Measurements from ENCODE around the gene IL21R. TPM values are rescaled to one million over a fixed set of nuclear protein-coding genes. Genes with fewer than 3 reads are reported as not detected.

The IL21R gene
- total and polyA plus RNA-seq, 10 of the 15 experiments (the other 5 are each of a cell fraction or from before 2014, with no cell fraction given), result 5.3 to 138 (median 82.5) TPM

DNA sequence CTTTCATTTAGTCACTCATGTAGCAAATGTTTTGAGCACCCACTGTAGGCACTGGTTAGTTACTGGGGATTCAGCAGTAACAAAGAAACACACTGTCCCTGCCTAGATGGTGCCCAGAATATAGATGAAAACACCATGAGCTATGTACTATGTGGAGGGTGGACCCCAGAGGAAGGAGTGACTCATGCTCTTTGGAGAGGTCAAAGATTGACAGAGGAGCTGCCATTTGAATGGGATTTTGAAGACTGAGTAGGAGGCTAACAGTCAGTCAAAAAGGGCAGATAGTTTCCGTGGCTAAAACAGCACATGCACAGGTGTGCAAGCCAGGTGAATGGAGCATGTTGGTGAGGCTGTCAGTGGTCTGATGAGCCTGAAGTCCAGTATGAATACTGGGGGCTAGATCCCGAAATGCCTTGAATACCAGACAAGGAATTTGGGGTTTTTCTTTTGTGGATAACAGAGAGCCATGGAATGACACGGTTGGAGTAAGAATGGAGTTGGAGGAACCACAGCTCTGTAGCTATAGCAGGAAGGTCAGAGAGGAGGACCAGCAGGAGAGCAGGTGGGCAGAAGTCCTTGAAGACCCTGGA lies 6.1 kb downstream of the IL21R start (continued):
- TF ChIP-seq ZBTB4 (CRISPR knock-in tag; IDR thresholded peaks at IDR 0.05) (no peak), ZNF384 (IDR thresholded peaks at IDR 0.05; ENCODE audit: borderline replicate concordance, low read depth, low read length) (no peak), WRNIP1 (IDR thresholded peaks at IDR 0.05; ENCODE audit: borderline replicate concordance, low read depth, low read length) (no peak), NBN (IDR thresholded peaks at IDR 0.05) (no peak), EED (IDR thresholded peaks at IDR 0.05; ENCODE audit: low read depth) (no peak), KDM1A (IDR thresholded peaks at IDR 0.05; ENCODE audit: borderline replicate concordance) (no peak), SRF (IDR thresholded peaks at IDR 0.05; ENCODE audit: low read depth in 2 of 2, low read length in 2 of 2) (peak in 1 of 2 experiments; percentile 57; a peak in 1 of 4 replicates), FOXM1 (IDR thresholded peaks at IDR 0.05; ENCODE audit: low read depth, low read length) (no peak), SIX5 (IDR thresholded peaks at IDR 0.05; ENCODE audit: low read depth, low read length, severe bottlenecking) (no peak), NR2C2 (IDR thresholded peaks at IDR 0.05; ENCODE audit: borderline replicate concordance, control insufficient read depth, insufficient read length, low read depth) (no peak), RFX5 (IDR thresholded peaks at IDR 0.05; ENCODE audit: low read depth, low read length) (no peak), GATAD2B (conservative IDR thresholded peaks at IDR 0.05; ENCODE audit: low read depth) (no peak; the same call in 1 of the 2 replicates), NKRF (conservative IDR thresholded peaks at IDR 0.05) (no peak), EGR1 (IDR thresholded peaks at IDR 0.05; ENCODE audit: borderline replicate concordance in 1 of 2, low read depth in 2 of 2, low read length in 2 of 2) (no peak), CBX5 (IDR thresholded peaks at IDR 0.05; ENCODE audit: low read depth) (no peak), SP1 (IDR thresholded peaks at IDR 0.05; ENCODE audit: low read depth, low read length) (no peak), MTA3 (IDR thresholded peaks at IDR 0.05; ENCODE audit: borderline replicate concordance, low read length) (no peak), TCF12 (IDR thresholded peaks at IDR 0.05; ENCODE audit: low read depth, low read length) (0 out of 2 replicates have a peak, but pooled peaks have one; percentile 50), NR2C1 (IDR thresholded peaks at IDR 0.05) (0 out of 2 replicates have a peak, but pooled peaks have one; percentile 20)
- TF ChIP-seq, protein P1, sequence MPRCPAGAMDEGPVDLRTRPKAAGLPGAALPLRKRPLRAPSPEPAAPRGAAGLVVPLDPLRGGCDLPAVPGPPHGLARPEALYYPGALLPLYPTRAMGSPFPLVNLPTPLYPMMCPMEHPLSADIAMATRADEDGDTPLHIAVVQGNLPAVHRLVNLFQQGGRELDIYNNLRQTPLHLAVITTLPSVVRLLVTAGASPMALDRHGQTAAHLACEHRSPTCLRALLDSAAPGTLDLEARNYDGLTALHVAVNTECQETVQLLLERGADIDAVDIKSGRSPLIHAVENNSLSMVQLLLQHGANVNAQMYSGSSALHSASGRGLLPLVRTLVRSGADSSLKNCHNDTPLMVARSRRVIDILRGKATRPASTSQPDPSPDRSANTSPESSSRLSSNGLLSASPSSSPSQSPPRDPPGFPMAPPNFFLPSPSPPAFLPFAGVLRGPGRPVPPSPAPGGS (IDR thresholded peaks at IDR 0.05; ENCODE audit: borderline replicate concordance, insufficient read depth, low read depth, low read length, poor library complexity, severe bottlenecking), result peak; percentile 20
- TF ChIP-seq, protein P2, sequence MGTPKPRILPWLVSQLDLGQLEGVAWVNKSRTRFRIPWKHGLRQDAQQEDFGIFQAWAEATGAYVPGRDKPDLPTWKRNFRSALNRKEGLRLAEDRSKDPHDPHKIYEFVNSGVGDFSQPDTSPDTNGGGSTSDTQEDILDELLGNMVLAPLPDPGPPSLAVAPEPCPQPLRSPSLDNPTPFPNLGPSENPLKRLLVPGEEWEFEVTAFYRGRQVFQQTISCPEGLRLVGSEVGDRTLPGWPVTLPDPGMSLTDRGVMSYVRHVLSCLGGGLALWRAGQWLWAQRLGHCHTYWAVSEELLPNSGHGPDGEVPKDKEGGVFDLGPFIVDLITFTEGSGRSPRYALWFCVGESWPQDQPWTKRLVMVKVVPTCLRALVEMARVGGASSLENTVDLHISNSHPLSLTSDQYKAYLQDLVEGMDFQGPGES (IDR thresholded peaks at IDR 0.05), result no peak
- TF ChIP-seq, protein P3, sequence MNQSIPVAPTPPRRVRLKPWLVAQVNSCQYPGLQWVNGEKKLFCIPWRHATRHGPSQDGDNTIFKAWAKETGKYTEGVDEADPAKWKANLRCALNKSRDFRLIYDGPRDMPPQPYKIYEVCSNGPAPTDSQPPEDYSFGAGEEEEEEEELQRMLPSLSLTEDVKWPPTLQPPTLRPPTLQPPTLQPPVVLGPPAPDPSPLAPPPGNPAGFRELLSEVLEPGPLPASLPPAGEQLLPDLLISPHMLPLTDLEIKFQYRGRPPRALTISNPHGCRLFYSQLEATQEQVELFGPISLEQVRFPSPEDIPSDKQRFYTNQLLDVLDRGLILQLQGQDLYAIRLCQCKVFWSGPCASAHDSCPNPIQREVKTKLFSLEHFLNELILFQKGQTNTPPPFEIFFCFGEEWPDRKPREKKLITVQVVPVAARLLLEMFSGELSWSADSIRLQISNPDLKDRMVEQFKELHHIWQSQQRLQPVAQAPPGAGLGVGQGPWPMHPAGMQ (IDR thresholded peaks at IDR 0.05; ENCODE audit: borderline replicate concordance), result no peak
